ENCODE data around the gene TXK. TPM values are rescaled to one million over a fixed set of nuclear protein-coding genes. Genes with fewer than 3 reads are reported as not detected.

Gene TXK
- total and polyA plus RNA-seq, 2 experiments from 2014 or later = 0.76 to 1.5 TPM

GRCh38 chr4:48074657-48075056 is 59.4 kb downstream of the TXK start:
- no peaks in the 10 kb centered on the region for H3K9me2 ChIP-seq (replicated peaks; ENCODE audit: insufficient read depth)
- 100% methylated on average over 1 of the region's 1 CpG for WGBS (ENCODE audit: low lambda C conversion rate, missing lambda C conversion rate)
- no peaks in the 10 kb centered on the region for H3K9me3 ChIP-seq (ENCODE audit: low read depth)
- no peaks in the 10 kb centered on the region for H3K27me3 ChIP-seq
- DNase-seq (ENCODE audit: low spot score) = no peak
- no peaks in the 10 kb centered on the region for H4K20me1 ChIP-seq (ENCODE audit: insufficient read depth, poor library complexity, severe bottlenecking)
- TF ChIP-seq EZH2 (IDR thresholded peaks at IDR 0.05; ENCODE audit: borderline replicate concordance) = no peak
- TF ChIP-seq EZH2phosphoT487 (IDR thresholded peaks at IDR 0.05; ENCODE audit: low read depth, severe bottlenecking, unreplicated experiment) = no peak
- TF ChIP-seq, protein P1, sequence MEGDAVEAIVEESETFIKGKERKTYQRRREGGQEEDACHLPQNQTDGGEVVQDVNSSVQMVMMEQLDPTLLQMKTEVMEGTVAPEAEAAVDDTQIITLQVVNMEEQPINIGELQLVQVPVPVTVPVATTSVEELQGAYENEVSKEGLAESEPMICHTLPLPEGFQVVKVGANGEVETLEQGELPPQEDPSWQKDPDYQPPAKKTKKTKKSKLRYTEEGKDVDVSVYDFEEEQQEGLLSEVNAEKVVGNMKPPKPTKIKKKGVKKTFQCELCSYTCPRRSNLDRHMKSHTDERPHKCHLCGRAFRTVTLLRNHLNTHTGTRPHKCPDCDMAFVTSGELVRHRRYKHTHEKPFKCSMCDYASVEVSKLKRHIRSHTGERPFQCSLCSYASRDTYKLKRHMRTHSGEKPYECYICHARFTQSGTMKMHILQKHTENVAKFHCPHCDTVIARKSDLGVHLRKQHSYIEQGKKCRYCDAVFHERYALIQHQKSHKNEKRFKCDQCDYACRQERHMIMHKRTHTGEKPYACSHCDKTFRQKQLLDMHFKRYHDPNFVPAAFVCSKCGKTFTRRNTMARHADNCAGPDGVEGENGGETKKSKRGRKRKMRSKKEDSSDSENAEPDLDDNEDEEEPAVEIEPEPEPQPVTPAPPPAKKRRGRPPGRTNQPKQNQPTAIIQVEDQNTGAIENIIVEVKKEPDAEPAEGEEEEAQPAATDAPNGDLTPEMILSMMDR (IDR thresholded peaks at IDR 0.05; ENCODE audit: poor library complexity) = no peak
- no peak overlapping the region for H3K4me2 ChIP-seq
- no peaks in the 10 kb centered on the region for H3K36me3 ChIP-seq (replicated peaks; ENCODE audit: insufficient read depth, low read depth)
- no peak overlapping the region for H3K27ac ChIP-seq
- peaks cover 3% of the 10 kb centered on the region for H3K4me1 ChIP-seq (ENCODE audit: insufficient read depth)
- no peak overlapping the region for H3K4me3 ChIP-seq
- no peaks in the 10 kb centered on the region for H3K79me2 ChIP-seq
- no peak overlapping the region for H2AFZ ChIP-seq

DNA sequence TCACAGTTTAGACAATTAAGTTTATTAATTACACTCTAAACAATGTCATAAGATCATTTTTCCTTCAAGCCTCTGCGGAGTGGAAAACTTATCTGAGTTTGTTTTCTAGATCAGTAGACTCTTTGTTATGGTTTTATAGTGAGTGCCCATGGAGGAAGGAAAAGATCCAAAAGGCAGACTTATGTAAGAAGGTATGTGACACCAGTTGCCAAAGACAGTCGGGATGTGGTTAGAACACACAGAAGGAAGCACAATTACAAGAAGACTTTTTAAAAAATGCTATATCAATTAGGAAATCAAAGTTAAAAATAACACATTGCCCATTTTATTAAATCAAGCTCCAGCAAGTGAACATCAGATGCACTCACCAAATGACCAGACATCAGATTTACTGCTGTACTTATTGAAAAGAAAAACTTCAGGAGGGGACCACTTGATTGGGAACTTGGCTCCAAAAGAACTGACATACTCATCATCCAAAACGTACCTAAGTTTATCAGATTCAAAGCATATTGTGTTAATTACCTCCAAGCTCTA is 60.4 kb downstream of the TXK start:
- TF ChIP-seq, protein P1 (IDR thresholded peaks at IDR 0.05; ENCODE audit: poor library complexity) = no peak
- no peak for TF ChIP-seq EZH2 (IDR thresholded peaks at IDR 0.05; ENCODE audit: borderline replicate concordance)
- TF ChIP-seq EZH2phosphoT487 (IDR thresholded peaks at IDR 0.05; ENCODE audit: low read depth, severe bottlenecking, unreplicated experiment) = no peak
- no peaks in the 10 kb centered on the region for H3K9me3 ChIP-seq (ENCODE audit: low read depth)
- no peak for DNase-seq (ENCODE audit: low spot score)
- H4K20me1 ChIP-seq (ENCODE audit: insufficient read depth, poor library complexity, severe bottlenecking) = no peaks in the 10 kb centered on the region
- no peaks in the 10 kb centered on the region for H3K9me2 ChIP-seq (replicated peaks; ENCODE audit: insufficient read depth)
- no peaks in the 10 kb centered on the region for H3K36me3 ChIP-seq (replicated peaks; ENCODE audit: insufficient read depth, low read depth)
- no peak overlapping the region for H3K27ac ChIP-seq
- 67% methylated on average over 3 of the region's 3 CpGs for WGBS (ENCODE audit: low lambda C conversion rate, missing lambda C conversion rate)
- no peak overlapping the region for H3K4me3 ChIP-seq
- no peaks in the 10 kb centered on the region for H3K79me2 ChIP-seq
- H3K27me3 ChIP-seq = no peaks in the 10 kb centered on the region
- H3K4me1 ChIP-seq (ENCODE audit: insufficient read depth) = no peaks in the 10 kb centered on the region
- H3K4me2 ChIP-seq = no peak overlapping the region
- H2AFZ ChIP-seq = no peak overlapping the region

DNA sequence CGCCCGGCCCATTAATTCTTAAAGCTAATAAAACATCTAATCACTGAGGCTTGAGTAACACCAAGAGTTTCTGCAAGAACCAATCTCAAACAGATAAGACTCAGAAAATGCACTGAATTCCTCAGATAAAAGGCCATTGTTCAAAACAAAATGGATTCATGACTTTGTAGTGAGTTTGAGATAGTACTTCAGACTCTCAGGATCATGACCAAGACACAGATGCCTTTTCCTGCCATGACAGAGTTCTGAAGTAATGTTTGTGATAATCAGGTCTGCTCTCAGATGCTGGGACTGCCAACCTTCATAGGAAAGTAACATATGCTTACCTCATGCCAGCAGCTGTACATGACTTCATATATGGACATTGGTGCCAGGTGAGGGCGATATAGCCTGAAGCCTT is 62.9 kb downstream of the TXK start:
- Histone ChIP-seq H3K4me2 (no peak overlapping the region), H3K27ac (peak overlapping the region; percentile 10), H3K36me3 (replicated peaks; ENCODE audit: insufficient read depth, low read depth) (no peaks in the 10 kb centered on the region), H4K20me1 (ENCODE audit: insufficient read depth, poor library complexity, severe bottlenecking) (no peaks in the 10 kb centered on the region), H3K27me3 (no peaks in the 10 kb centered on the region), H3K9me3 (ENCODE audit: low read depth) (no peaks in the 10 kb centered on the region), H2AFZ (no peak overlapping the region), H3K9me2 (replicated peaks; ENCODE audit: insufficient read depth) (no peaks in the 10 kb centered on the region), H3K4me3 (no peak overlapping the region), H3K4me1 (ENCODE audit: insufficient read depth) (no peaks in the 10 kb centered on the region), H3K79me2 (no peaks in the 10 kb centered on the region)
- WGBS (ENCODE audit: low lambda C conversion rate, missing lambda C conversion rate) = 74% methylated on average over 3 of the region's 3 CpGs
- TF ChIP-seq EZH2phosphoT487 (IDR thresholded peaks at IDR 0.05; ENCODE audit: low read depth, severe bottlenecking, unreplicated experiment) (no peak), EZH2 (IDR thresholded peaks at IDR 0.05; ENCODE audit: borderline replicate concordance) (no peak)
- TF ChIP-seq, protein P1 (IDR thresholded peaks at IDR 0.05; ENCODE audit: poor library complexity) = no peak
- peak; percentile 21 for DNase-seq (ENCODE audit: low spot score)

All from hepatocyte (in vitro differentiated cells).